Astrocyte (in vitro differentiated cells and primary cell): ENCODE measurements around the gene PCDHA5. TPM values are rescaled to one million over a fixed set of nuclear protein-coding genes. Genes with fewer than 3 reads are reported as not detected.
"Not testable (repeated sequence)": the region's sequence is repeated elsewhere in the genome, so short reads cannot be mapped to it uniquely, and the experiment has no call there.

ENCODE experiments used
- DNase-seq: peaks from one replicate; pipeline ENCODE4 v3.0.0-alpha.2; 2010; ENCODE audit warnings: low read depth
- FAIRE-seq: peaks from 2 replicates; lab custom pipeline; 2011; peaks lifted over from hg19 to GRCh38; lab: Jason Lieb, UNC
- H2AFZ ChIP-seq: 2 replicates; pipeline ENCODE4 v1.6.0; 2012; ENCODE audit warnings: low read depth, low read length, inconsistent platforms
- H3K27ac ChIP-seq: 2 replicates; pipeline ENCODE4 v1.5.1; 2011; ENCODE audit warnings: low read depth, low read length, inconsistent platforms
- H3K27me3 ChIP-seq: 2 replicates; pipeline ENCODE4 v1.6.0; 2011; ENCODE audit warnings: low read length, inconsistent platforms; ENCODE audit not compliant: insufficient read depth
- H3K36me3 ChIP-seq: 2 replicates; pipeline ENCODE4 v1.5.1; 2011; ENCODE audit warnings: low read length, inconsistent platforms; ENCODE audit not compliant: insufficient read depth
- H3K4me1 ChIP-seq: 2 replicates; pipeline ENCODE4 v1.5.1; 2011; ENCODE audit warnings: low read length, inconsistent platforms; ENCODE audit not compliant: insufficient read depth
- H3K4me2 ChIP-seq: 2 replicates; pipeline ENCODE4 v1.6.0; 2012; ENCODE audit warnings: low read length, inconsistent platforms
- H3K4me3 ChIP-seq: 2 replicates; pipeline ENCODE4 v1.5.1; 2011; ENCODE audit warnings: low read depth, mild to moderate bottlenecking, low read length, inconsistent platforms; ENCODE audit not compliant: insufficient read depth
- H3K79me2 ChIP-seq: 2 replicates; pipeline ENCODE4 v1.6.0; 2012; ENCODE audit warnings: mild to moderate bottlenecking, low read length, inconsistent platforms; ENCODE audit not compliant: insufficient read depth
- H3K9ac ChIP-seq: 2 replicates; pipeline ENCODE4 v1.6.0; 2012; ENCODE audit warnings: mild to moderate bottlenecking, low read length, inconsistent platforms
- H3K9me3 ChIP-seq: 2 replicates; pipeline ENCODE4 v1.5.1; 2012; ENCODE audit warnings: low read depth, mild to moderate bottlenecking, low read length, inconsistent platforms; ENCODE audit not compliant: insufficient read depth
- H4K20me1 ChIP-seq: 2 replicates; pipeline ENCODE4 v1.6.0; 2012; ENCODE audit warnings: low read length, inconsistent platforms; ENCODE audit not compliant: insufficient read depth
- H3K27ac Mint-ChIP-seq: one replicate; pipeline ENCODE4 v1.8.0; 2021; ENCODE audit warnings: mild to moderate bottlenecking, mixed read lengths; ENCODE audit not compliant: unreplicated experiment
- H3K27me3 Mint-ChIP-seq: one replicate; pipeline ENCODE4 v1.8.0; 2021; ENCODE audit warnings: low read depth, mixed read lengths; ENCODE audit not compliant: unreplicated experiment
- H3K36me3 Mint-ChIP-seq: one replicate; pipeline ENCODE4 v1.8.0; 2021; ENCODE audit warnings: low read depth, mixed read lengths; ENCODE audit not compliant: unreplicated experiment
- H3K4me1 Mint-ChIP-seq: one replicate; pipeline ENCODE4 v1.8.0; 2021; ENCODE audit warnings: low read depth, mixed read lengths; ENCODE audit not compliant: unreplicated experiment
- H3K4me3 Mint-ChIP-seq: one replicate; pipeline ENCODE4 v1.8.0; 2021; ENCODE audit warnings: mild to moderate bottlenecking, moderate library complexity, mixed read lengths; ENCODE audit not compliant: unreplicated experiment
- H3K9me3 Mint-ChIP-seq: one replicate; pipeline ENCODE4 v1.8.0; 2021; ENCODE audit warnings: mild to moderate bottlenecking, mixed read lengths; ENCODE audit not compliant: unreplicated experiment
- CTCF ChIP-seq: IDR thresholded peaks from 2 replicates; pipeline ENCODE4 v1.5.1; 2011; ENCODE audit warnings: low read depth, mild to moderate bottlenecking, inconsistent platforms, low read length, moderate library complexity; ENCODE audit not compliant: insufficient read depth
- EZH2 ChIP-seq: IDR thresholded peaks from 2 replicates; pipeline ENCODE4 v1.6.1; 2012; ENCODE audit warnings: mild to moderate bottlenecking, low read length, inconsistent platforms; ENCODE audit not compliant: insufficient read depth
- total RNA-seq: library from RNA; stranded (reverse); gene quantifications from 2 replicates; pipeline ENCODE4 v1.2.1, GENCODE V29; 2021

Gene PCDHA5
- total RNA-seq, 1 donor from 2014 or later, result 1.7 TPM

GRCh38 chr5:140833993-140834392 lies 12.6 kb downstream of the PCDHA5 start, which contains the start of gene PCDHA7:
Gene PCDHA7 (plus strand): TSS chr5:140834269. CDS start chr5:140834384, 115 bp downstream.
- Mint-ChIP-seq H3K27ac (no peak within 1 kb of the TSS), H3K27me3 (no peaks in the 10 kb centered on the region), H3K9me3 (peaks cover 5% of the 10 kb centered on the region), H3K4me3 (peak within 1 kb of the TSS; percentile 76), H3K36me3 (peaks cover 10% of the 10 kb centered on the region), H3K4me1 (no peaks in the 10 kb centered on the region)
- FAIRE-seq (no peak), DNase-seq (peak; percentile 5)
- H3K9me3 ChIP-seq, result peaks cover 14% of the 10 kb centered on the region
- TF ChIP-seq CTCF (no peak), EZH2 (no peak)
- H3K27ac ChIP-seq, result no peak within 1 kb of the TSS
- H3K36me3 ChIP-seq, result no peaks in the 10 kb centered on the region
- H3K4me2 ChIP-seq, result no peak within 1 kb of the TSS
- no peak within 1 kb of the TSS for H3K9ac ChIP-seq
- no peak within 1 kb of the TSS for H2AFZ ChIP-seq
- no peaks in the 10 kb centered on the region for H3K27me3 ChIP-seq
- no peak within 1 kb of the TSS for H3K4me3 ChIP-seq
- H3K79me2 ChIP-seq, result no peaks in the 10 kb centered on the region
- H4K20me1 ChIP-seq, result no peaks in the 10 kb centered on the region
- H3K4me1 ChIP-seq, result no peaks in the 10 kb centered on the region

- H3K27me3 Mint-ChIP-seq, H3K27ac ChIP-seq, H3K9me3 Mint-ChIP-seq, FAIRE-seq, H3K27me3 ChIP-seq, H3K36me3 Mint-ChIP-seq, H2AFZ ChIP-seq, DNase-seq, H3K27ac Mint-ChIP-seq, H3K4me3 ChIP-seq, H3K9ac ChIP-seq, H3K4me2 ChIP-seq, H4K20me1 ChIP-seq, H3K4me1 ChIP-seq, H3K36me3 ChIP-seq, H3K79me2 ChIP-seq, H3K4me1 Mint-ChIP-seq: not testable (repeated sequence)
- H3K4me3 Mint-ChIP-seq, result peak overlapping the region; percentile 76
- peaks cover 14% of the 10 kb centered on the region for H3K9me3 ChIP-seq
Observed at GRCh38 chr5:140834439-140835008, 13.1 kb downstream of the PCDHA5 start.

GRCh38 chr5:140835622-140836510 lies 14.5 kb downstream of the PCDHA5 start:
- no peak overlapping the region for H3K4me3 ChIP-seq
- no peaks in the 10 kb centered on the region for H3K27me3 Mint-ChIP-seq
- H3K27ac ChIP-seq, result no peak overlapping the region
- no peak for TF ChIP-seq CTCF
- TF ChIP-seq EZH2, result no peak
- no peaks in the 10 kb centered on the region for H3K36me3 ChIP-seq
- H3K9me3 ChIP-seq, result peaks cover 14% of the 10 kb centered on the region
- no peaks in the 10 kb centered on the region for H4K20me1 ChIP-seq
- H3K4me1 Mint-ChIP-seq, result no peaks in the 10 kb centered on the region
- H3K9ac ChIP-seq, result no peak overlapping the region
- peaks cover 9% of the 10 kb centered on the region for H3K36me3 Mint-ChIP-seq
- FAIRE-seq (no peak), DNase-seq (no peak)
- H3K27ac Mint-ChIP-seq, result no peak overlapping the region
- H3K4me1 ChIP-seq, result no peaks in the 10 kb centered on the region
- H3K27me3 ChIP-seq, result no peaks in the 10 kb centered on the region
- no peak overlapping the region for H3K4me2 ChIP-seq
- H3K79me2 ChIP-seq, result no peaks in the 10 kb centered on the region
- H3K9me3 Mint-ChIP-seq, result peaks cover 5% of the 10 kb centered on the region
- H2AFZ ChIP-seq, result no peak overlapping the region
- no peak overlapping the region for H3K4me3 Mint-ChIP-seq
